HG02763 (cell line): ENCODE results near the gene ATF7.
"Not testable (repeated sequence)": the region's sequence is repeated elsewhere in the genome, so short reads cannot be mapped to it uniquely, and the experiment has no call there.

Experiments used
- ATAC-seq: cut with Tn5 transposase; IDR thresholded peaks from one replicate; pipeline ENCODE4 v1.9.1; 2021; ENCODE audit warnings: mild to moderate bottlenecking, moderate library complexity; ENCODE audit not compliant: unreplicated experiment

ATF7 gene

DNA sequence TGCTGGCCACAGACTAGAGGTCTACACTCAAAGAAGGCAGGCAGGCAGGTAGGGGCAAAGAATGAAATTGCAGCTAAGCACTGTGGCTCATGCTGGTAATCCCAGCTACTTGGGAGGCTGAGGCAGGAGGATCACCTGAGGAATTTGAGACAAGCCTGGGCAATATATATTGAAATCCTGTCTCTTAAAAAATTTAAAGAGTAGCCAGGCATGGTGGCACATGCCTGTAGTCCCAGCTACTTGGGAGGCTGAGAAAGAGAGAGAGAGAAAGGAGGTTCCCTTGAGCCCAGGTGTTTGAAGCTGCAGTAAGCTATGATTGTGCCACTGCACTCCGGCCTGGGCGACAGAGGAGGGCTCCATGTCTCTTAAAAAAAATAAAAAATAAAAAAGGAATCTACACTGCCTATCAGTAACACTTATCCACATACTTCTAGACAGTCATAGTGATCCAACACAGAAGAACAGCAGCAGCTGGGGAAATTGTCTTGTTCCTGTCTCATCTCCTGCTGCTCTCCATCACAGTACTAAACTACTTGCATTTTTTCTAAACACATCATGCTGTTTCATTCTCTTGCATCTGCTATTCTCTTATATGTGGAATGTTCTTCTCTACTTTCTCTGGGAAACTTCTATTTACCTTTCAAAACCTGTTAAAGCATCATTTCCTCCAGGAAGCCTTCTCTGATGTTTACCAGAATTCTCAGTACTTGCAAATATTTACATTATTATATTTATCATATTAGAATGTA is 57.2 kb downstream of the ATF7 start:
- ATAC-seq: no peak

DNA sequence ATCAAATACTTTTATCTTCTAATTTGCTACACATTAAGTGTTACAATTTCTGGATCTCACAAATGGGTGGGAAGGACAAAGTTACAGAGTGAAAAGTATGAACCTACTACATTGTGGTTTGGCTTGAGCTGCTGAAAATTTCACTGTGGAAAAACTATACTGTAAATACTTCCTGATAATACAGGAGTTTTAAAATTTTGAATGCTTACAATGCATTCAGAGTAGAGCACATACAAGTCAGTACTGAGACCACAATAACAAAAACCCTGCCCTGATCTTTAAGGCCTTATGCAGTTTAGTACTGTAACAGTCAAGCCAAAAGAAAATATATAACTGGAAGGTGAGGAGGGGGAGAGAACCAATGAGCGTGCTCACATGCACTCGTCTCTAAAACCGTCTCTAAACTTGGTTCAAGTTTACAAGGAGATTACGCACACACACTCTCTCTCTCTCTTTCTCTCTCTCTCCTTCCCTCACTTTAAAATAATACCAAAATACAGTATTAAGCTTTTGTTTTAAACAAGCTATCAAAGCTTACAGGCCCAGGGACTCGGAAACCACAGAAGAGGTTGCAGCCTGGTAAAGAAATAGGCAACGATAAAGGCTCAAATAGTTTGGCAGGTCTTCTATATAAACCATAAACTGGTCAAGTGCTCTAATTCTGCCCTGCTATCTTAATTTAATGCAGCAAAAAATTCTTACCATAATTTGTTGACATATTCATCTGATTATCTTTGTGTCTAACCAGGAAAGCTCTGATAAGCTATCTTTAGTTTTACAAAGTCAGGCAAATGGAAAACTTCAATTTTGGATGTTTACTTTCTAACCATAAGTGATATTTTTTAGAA is 58.0 kb downstream of the ATF7 start:
- no peak for ATAC-seq

DNA sequence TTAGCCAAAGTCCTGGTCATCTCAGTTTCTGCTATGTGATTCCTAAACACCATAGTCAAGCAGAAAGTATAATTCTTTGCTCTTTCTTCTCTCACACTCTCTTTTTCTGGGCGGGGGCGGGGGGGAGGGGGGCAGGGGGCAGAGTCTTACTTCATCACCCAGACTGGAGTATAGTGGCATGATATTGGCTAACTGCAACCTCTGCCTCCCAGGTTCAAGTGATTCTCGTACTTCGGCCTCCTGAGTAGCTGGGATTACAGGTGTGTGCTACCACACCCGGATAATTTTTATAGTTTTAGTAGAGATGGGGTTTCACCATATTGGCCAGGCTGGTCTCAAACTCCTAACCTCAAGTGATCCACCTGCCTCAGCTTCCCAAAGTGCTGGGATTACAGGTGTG is 60.8 kb downstream of the ATF7 start:
- ATAC-seq: not testable (repeated sequence)

DNA sequence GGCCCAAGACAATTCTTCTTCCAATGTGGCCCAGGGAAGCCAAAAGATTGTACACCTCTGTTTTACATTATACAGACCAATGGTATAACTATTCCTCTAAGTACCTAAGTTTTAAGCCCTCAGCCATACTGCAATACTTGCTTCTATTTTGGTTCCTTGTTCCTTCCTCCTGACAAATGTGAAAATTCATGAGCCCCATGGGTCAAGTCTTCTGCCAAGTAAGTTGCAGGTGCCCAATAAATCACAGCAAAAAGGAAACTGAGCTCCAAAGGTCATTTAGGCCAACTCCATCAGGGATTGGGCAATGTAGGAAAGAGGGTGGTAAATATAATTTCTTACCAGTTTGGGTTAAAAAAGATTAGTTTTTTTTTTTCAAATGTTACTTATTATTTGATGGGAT is 61.2 kb downstream of the ATF7 start:
- ATAC-seq: no peak

DNA sequence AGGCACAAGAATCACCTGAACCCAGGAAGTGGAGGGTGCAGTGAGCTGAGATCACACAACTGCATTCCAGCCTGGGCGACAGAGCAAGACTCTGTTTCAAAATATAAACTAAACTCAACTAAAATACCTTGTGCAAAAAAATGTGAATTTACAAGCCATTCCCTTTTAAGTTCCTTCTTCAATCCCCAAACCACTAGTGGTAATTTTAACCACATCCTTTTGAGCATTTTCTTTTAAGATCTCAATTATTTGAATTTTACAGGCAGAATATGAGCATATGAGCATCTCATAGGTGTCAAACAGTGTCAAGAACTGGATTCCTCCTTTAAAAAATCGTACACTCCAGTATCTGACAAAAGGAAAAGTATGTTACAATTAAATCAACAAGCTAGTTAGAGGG is 61.9 kb downstream of the ATF7 start:
- ATAC-seq: no peak

DNA sequence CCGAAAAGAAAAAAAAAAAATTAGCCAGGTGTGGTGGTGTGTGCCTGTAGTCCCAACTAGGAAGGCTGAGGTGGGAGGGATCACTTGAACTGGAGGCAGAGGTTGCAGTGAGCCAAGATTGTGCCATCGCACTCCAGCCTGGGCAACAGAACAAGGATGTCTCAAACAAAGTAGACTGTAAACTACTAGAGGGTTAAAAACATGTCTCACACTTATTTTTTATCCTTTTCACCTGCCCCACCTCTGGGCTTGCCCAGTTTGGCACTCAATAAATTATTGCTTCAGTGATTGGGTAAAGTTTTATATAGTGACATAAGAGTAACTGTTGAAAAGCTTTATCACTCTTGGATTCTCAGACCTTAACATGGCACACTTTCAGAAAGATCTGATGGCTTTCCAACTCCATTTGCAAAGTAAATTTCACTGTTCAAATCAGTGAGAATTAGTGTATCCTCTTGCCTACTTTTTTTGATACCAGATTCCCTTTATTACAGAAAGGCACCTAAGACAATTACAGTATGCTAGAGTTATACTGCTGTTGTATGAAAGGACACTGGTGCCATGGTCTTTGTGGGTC is 62.6 kb downstream of the ATF7 start:
- no peak for ATAC-seq

DNA sequence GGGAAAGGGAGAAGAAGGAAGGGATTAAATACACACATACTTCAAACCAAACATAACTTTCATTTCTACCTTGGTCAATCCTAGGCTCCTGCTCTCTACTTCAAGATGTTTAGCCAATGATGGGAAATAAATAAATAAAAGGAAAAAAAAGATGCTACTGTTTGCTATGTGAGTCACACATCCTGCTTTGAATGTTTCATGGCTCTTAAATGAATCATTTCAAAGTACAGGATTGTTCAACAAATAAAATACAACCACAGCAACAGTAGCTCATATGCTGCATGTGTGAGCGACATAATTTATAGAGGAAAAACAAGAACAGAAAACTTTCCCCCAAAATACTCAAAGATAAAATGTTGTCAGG is 64.6 kb downstream of the ATF7 start:
- no peak for ATAC-seq

DNA sequence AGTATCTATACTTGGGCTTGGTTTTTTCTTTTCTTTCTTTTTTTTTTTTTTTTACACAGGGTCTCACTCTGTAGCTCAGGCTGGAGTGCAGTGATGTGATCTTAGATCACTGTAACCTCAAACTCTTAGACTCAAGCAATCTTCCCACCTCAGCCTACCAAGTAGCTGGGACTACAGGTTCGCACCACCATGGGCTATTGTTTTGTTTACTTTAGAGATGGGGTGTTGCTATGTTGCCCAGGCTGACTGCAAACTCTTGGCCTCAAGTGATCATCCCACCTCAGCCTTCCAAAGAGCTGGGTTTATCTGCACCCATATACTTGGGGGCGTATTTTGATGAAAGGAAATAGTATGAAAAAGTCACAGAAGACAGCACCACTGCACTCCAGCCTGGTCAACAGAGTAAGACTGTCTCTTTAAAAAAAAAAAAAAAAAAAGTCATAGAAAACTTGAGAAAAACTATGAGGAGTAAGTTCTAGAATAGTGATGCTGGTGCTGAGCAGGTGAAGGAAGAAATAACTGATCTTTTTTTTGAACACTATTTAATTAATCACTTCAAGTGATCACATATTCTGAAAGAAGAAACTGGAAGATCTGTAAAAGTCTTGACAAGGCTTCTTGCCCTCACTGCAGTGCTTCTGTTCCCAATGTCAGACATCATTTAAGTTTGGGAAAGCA is 65.1 kb downstream of the ATF7 start:
- no peak for ATAC-seq

DNA sequence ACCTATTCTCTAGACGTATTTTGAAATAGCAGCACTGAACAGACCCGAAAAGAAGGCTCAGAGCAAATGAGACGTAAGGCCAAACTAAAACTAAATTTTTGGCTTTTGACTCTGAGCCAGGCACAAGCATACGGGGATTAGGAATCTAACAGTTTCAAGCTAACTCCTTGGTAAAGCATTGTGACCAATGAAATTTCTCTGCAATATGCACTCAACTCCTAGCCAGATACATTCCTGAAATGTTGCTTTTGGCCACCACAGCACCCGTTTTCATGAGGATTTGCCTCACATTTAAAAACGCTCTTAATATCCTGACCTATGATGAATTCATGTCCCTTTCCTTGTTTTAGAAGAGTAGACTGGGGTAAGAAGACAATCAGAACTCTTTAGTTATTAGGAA is 65.8 kb downstream of the ATF7 start:
- ATAC-seq: no peak

DNA sequence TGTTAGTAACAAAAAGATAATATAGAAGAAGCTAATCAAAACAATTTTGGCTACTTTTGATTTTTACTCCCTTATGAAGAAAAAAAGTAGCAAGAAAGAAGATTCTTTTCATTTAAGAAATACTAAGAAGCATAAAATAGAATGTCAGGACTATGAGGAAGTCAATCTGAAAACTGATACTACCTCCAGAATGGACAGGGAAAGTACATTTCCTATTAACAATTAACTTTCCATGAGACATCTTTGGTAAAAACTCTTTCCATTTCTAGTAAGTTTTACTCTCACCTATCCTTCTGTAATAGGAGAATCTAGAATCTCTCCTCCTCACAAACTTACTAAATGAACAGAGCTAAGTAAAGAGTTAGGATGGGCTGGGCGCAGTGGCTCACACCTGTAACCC is 67.6 kb downstream of the ATF7 start:
- no peak for ATAC-seq

DNA sequence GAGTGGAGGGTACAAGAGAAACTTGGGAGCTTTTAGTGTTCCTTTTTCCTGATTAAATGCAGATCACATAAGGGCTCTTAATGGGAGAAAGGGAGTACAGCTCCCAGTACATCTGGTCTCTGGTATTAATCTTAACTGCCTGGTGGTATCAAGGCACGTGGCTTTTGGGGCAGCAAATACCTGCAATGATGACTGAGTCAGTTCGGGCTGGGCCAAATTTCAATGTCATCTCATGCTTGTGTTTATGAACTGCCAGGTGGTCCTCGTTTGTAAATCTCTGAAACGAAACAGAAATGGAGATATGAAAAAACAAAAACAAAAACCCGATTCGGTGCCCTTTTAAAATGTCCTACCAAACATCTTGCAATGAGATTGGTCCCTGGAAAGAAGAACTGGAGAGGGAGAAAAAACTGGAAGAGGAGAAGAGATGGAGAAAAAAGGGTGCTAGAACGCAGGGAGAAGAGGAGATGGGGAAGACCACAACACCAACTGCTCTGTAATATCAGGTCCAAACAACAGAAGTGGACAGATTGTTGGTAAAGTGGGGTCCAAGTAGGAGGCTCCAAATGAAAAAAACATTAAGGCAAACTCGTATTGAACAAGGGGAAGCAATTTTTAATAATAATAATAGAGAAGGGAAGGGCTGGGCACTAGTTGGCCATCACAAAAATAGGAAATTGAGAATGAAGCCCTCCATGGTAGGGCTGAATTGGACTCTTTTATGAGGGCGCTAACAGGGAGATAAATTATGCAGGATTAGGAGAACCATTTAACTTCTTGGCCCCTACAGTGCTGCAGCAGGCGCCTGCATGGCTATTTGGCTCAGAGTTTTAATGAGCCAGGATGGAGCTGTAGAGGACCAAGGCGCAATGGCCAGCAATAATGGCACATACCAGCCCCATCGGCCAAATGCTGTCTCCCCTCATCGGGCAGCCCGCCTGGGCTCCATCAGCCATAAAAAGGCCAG is 73.5 kb downstream of the ATF7 start:
- no peak for ATAC-seq

DNA sequence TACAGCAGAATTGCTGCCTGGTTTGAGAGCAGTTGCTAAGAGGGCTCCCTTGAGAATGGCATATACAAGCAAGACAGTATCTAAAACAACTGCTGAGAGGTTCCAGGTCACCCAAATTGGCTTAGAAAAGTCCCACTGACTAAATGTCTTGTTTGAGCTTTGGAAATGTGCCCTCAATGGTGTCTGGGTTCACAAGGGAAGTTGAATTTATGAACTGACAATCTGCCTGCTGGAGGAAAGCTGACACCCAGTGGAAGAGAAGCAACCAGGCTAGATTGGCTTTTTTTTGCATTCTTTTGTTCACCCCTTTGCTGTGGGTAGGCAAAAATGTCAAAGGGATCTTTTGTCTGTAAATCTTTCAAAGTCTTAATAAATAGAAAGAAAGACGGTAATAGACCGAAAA is 74.3 kb downstream of the ATF7 start:
- ATAC-seq: no peak

DNA sequence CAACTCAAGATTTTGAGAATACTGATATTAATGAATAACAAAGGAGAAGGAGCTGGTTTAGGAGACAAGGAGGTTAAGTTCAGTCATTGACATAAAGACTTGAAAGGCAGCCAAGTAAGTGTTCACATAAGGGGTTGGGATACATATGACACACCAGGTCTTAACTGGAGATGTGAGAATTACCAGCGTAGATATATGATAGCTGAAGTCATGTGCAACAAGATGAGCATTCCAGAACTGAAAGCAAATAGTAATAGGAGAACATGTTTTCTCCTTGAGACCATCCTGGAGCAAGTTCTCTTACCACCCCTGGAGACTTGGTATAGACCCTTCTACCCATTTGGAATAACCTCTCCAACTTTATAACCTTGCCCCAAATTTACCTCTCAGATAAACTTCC is 75.6 kb downstream of the ATF7 start:
- no peak for ATAC-seq

DNA sequence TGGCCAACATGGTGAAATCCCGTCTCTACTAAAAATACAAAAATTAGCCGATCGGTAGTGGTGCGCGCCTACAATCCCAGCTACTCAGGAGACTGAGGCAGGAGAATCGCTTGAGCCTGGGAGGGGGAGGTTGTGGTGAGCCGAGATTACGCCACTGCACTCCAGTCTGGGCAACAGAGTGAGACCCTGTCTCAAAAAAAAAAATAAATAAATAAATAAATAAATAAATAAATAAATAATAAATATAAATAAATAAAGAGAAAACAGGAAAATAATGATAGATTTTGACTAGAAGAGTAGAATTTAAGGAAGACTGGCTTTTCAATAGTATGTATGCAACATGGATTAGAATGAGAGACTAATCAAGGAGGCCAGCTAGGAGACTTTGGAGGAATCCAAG is 76.1 kb downstream of the ATF7 start:
- not testable (repeated sequence) for ATAC-seq

DNA sequence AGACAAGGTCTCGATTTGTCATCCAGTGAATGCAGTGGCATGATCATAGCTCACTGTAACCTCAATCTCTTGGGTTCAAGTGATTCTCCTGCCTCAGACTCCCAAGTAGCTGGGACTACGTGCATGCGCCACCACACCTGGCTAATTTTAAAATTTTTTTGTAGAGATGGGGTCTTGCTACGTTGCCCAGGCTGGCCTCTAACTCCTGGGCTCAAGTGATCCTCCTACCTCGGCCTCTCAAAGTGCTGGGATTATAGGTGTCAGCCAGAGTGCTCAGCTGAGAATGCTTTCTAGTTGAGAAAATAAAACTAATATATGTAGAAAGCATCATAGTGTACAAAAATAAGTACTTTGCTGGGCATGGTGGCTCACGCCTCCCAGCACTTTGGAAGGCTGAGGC is 77.8 kb downstream of the ATF7 start:
- not testable (repeated sequence) for ATAC-seq

DNA sequence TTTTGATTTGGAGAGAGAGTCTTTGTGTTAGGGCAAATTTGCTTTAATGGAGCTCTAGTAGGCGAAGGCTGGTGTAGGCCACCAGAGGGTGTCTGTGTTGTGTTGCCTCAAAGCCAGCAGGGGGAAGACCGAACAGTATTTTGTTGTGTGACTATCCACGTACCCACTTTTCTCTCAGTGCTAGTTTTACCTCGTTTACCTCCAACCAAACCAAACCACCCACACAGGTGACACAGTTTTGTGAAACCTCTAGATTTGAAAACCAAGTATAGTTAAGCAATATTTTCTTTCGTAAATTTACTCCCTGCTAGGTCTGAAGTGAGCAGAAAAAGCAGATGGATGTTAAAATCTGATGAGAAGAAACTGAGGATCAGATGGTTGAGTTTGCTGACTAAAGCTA is 82.6 kb downstream of the ATF7 start:
- no peak for ATAC-seq

DNA sequence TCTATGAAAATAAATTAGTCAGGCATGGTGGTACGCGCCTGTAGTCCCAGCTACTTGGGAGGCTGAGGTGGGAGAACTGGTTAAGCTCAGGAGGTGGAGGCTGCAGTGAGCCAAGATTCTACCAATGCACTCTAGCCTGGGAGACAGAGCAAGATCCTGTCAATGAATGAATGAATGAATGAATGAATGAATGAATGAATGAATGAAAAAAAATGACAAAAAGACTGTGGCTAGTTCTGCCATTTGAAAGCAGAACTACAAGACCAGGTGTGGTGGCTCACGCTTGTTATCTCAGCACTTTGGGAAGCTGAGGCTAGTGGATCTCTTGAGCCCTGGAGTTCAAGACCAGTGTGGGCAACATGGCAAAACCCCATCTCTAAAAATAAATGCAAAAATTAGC is 86.7 kb downstream of the ATF7 start:
- no peak for ATAC-seq

DNA sequence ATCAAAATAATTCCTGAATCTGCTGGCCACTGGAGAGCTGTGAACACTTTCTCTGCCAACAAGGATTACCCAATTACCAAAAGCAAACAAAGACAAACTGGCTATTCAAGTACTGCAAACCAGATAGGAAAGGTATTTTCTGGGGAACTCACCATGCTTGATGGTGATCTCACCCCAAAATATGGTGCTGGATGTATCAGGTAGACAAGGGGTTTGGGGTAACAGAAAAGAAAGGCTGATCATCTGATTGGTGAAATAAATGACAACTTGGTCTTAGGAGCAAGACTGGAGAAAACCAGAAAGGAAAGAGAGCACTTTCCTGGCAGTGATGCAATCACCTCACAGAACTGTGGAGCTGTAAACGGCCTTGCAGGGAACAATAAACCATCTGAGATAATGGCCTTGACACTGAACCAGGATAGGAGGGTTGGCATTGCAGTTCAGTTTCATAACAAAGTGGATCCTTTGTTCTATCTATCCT is 87.9 kb downstream of the ATF7 start:
- ATAC-seq: no peak

DNA sequence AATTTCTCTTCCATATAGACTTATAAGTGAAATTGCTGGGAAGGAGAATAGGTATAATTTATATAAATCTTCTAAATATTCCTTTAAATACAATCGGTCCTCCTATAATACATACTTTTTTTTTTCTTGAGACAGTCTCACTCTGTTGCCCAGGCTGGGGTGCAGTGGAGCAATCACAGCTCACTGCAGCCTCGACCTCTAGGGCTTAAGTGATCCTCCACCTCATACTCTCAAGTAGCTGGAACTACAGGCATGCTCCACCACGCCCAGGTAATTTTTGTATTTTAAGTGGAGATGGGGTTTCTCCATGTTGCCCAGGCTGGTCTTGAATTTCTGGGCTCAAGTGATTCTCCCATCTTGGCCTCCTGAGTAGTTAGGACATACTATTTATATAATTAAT is 89.2 kb downstream of the ATF7 start:
- ATAC-seq: no peak

DNA sequence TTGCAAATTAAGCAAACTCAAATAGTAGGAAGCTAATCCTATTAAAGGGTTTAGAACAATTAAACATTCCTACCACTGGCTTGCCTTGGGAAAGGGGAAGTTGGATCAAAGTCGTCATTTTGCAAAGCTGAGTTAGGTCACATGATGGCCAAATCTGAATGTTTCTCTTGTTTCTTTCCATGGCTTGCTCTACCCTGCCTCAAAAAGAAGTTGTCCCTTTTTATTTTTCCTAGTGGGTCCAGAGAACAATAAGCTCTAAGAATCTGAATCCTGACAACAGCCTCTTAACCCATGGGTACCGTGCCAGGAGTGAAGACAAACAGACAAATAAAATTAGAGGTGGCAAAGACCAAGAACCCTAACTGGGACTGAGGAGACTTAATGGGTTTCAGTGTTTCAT is 92.7 kb downstream of the ATF7 start:
- no peak for ATAC-seq
